ENCODE measurements around the gene CTTN.

CTTN gene

DNA sequence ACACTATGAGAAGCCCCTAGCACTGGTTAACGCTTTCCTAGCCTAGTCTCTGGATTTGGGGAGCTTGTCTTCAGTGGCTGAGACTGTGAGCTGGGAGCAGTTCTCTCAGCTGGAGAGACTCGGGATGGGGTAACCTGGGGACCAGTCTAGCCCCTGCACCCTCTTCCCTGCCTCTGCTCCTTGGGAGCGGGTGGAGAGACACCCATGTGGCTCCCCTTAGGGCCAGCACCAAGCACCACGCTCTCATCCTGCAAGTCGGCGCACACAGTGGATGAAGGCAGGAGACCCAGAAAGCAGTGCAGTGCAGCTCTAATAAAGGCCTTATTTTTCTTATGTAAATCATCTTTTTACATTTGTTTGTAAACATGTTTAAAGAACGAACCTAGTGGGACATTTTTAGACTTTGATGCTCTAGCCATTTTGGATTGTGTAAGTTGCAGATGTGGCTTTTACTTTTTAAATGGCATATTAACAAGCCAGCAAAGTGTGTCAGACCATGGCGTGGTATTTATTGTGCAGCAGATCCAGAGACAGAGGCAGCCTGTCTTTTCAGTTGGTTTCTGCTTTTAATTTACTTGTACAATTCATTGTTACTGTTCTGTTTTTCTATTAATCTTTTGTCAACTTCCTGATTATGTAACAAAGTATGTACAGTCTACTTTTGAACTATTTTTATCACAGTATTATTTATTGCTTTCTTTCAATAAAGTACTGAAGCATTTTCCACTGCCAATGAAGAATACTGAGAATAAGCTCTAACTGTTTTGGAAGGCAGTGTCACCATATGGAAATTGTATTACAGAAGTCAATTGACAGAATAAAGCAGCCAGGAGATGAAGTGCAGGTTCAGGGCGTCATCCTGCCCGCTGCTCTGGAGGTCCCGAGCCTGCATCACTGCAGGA lies 14.4 kb upstream of the CTTN start:
- TF ChIP-seq POLR2AphosphoS5 (IDR thresholded peaks at IDR 0.05; ENCODE audit: low read depth, low read length) (no peak), FOXP2 (optimal IDR thresholded peaks at IDR 0.05; ENCODE audit: borderline replicate concordance, extremely low read depth, extremely low read length, insufficient read depth) (no peak), SIN3A (IDR thresholded peaks at IDR 0.05; ENCODE audit: borderline replicate concordance, insufficient read depth, low read length) (no peak), TAF1 (IDR thresholded peaks at IDR 0.05; ENCODE audit: borderline replicate concordance, insufficient read depth, low read length) (no peak)
- TF ChIP-seq, protein P1, sequence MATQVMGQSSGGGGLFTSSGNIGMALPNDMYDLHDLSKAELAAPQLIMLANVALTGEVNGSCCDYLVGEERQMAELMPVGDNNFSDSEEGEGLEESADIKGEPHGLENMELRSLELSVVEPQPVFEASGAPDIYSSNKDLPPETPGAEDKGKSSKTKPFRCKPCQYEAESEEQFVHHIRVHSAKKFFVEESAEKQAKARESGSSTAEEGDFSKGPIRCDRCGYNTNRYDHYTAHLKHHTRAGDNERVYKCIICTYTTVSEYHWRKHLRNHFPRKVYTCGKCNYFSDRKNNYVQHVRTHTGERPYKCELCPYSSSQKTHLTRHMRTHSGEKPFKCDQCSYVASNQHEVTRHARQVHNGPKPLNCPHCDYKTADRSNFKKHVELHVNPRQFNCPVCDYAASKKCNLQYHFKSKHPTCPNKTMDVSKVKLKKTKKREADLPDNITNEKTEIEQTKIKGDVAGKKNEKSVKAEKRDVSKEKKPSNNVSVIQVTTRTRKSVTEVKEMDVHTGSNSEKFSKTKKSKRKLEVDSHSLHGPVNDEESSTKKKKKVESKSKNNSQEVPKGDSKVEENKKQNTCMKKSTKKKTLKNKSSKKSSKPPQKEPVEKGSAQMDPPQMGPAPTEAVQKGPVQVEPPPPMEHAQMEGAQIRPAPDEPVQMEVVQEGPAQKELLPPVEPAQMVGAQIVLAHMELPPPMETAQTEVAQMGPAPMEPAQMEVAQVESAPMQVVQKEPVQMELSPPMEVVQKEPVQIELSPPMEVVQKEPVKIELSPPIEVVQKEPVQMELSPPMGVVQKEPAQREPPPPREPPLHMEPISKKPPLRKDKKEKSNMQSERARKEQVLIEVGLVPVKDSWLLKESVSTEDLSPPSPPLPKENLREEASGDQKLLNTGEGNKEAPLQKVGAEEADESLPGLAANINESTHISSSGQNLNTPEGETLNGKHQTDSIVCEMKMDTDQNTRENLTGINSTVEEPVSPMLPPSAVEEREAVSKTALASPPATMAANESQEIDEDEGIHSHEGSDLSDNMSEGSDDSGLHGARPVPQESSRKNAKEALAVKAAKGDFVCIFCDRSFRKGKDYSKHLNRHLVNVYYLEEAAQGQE (IDR thresholded peaks at IDR 0.05; ENCODE audit: insufficient read depth in 1 of 2, low read depth in 2 of 2, low read length in 2 of 2): no peak

DNA sequence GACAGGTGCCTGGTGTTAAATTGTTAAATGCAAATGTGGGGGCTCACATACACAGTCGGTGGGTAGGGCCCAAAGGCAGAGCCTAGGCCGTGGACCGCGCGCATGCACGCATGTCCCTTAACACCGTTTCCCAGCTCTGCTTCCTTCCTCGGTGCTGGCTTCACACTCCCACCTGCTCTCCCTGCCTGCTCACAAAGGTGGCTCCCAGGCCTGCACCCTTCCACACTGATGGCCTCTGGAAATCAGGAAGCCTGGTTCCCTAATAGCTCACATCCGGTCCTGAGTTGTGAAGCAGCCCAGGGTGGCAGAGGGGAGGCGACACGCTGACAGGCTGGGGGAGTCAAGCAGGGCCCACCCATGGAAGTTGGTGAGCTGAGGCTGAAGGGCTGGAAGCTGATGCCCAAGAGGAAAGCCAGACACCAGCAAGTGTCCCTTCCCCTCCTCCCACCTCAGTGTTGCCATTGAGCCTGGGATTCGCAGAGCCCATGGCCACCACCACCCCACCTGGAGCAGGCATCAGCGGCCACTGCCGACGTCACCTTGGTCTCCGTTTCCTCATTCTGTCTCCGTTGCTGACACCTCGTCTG lies 13.7 kb upstream of the CTTN start:
- no peak for TF ChIP-seq FOXP2 (optimal IDR thresholded peaks at IDR 0.05; ENCODE audit: borderline replicate concordance, extremely low read depth, extremely low read length, insufficient read depth)
- TF ChIP-seq POLR2AphosphoS5 (IDR thresholded peaks at IDR 0.05; ENCODE audit: low read depth, low read length): no peak
- TF ChIP-seq SIN3A (IDR thresholded peaks at IDR 0.05; ENCODE audit: borderline replicate concordance, insufficient read depth, low read length): no peak
- TF ChIP-seq, protein P1 (IDR thresholded peaks at IDR 0.05; ENCODE audit: insufficient read depth in 1 of 2, low read depth in 2 of 2, low read length in 2 of 2): no peak
- TF ChIP-seq TAF1 (IDR thresholded peaks at IDR 0.05; ENCODE audit: borderline replicate concordance, insufficient read depth, low read length): no peak

DNA sequence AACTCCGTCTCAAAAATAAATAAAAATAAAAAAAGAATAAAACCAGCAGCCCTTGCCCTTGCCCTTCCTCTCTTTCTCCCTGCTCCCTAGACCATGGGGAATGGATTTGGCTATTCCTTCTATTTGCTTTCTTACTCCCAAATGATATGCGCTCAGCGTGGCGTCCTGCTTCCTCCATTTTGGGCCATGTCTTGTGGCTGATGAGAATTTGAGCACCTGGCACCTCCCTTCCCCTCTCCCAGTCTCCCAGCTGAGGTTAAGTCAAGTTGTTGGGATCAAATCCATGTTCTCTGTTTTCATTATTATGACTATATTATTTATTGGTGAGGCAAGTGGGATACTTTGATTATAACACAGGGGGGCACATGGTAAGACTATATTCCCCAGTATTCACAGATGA lies 10.8 kb upstream of the CTTN start:
- TF ChIP-seq POLR2AphosphoS5 (IDR thresholded peaks at IDR 0.05; ENCODE audit: low read depth, low read length) (no peak), TAF1 (IDR thresholded peaks at IDR 0.05; ENCODE audit: borderline replicate concordance, insufficient read depth, low read length) (no peak), FOXP2 (optimal IDR thresholded peaks at IDR 0.05; ENCODE audit: borderline replicate concordance, extremely low read depth, extremely low read length, insufficient read depth) (no peak), SIN3A (IDR thresholded peaks at IDR 0.05; ENCODE audit: borderline replicate concordance, insufficient read depth, low read length) (no peak)
- TF ChIP-seq, protein P1 (IDR thresholded peaks at IDR 0.05; ENCODE audit: insufficient read depth in 1 of 2, low read depth in 2 of 2, low read length in 2 of 2): no peak

DNA sequence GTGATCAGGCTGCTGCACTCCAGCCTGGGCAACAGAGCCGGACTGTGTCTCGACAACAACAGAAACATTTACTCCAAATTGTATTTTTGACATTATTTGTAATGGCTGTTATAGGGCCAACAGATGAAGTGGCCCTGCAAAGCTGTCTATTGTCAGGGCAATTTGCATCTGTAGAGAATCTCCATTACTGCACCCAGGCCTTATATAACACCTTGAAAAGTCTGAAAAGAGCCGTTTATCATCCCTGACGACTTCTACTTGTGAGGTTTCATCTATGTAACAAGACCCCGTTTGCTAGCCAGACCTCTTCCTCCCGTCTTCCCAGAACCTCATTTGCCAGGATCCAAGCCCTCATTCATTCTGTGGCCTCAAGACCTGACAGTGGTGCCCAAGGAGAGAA lies 9.1 kb upstream of the CTTN start:
- TF ChIP-seq FOXP2 (optimal IDR thresholded peaks at IDR 0.05; ENCODE audit: borderline replicate concordance, extremely low read depth, extremely low read length, insufficient read depth): no peak
- TF ChIP-seq, protein P1 (IDR thresholded peaks at IDR 0.05; ENCODE audit: insufficient read depth in 1 of 2, low read depth in 2 of 2, low read length in 2 of 2): no peak
- 0 out of 2 replicates have a peak, but pooled peaks have one; percentile 19 for TF ChIP-seq POLR2AphosphoS5 (IDR thresholded peaks at IDR 0.05; ENCODE audit: low read depth, low read length)
